GM18868 (cell line): ENCODE results near the gene SH3TC1.

Experiments
- ATAC-seq: cut with Tn5 transposase; IDR thresholded peaks from one replicate; pipeline ENCODE4 v1.9.1; 2021; ENCODE audit warnings: mild to moderate bottlenecking, moderate library complexity; ENCODE audit not compliant: unreplicated experiment

SH3TC1 gene

DNA sequence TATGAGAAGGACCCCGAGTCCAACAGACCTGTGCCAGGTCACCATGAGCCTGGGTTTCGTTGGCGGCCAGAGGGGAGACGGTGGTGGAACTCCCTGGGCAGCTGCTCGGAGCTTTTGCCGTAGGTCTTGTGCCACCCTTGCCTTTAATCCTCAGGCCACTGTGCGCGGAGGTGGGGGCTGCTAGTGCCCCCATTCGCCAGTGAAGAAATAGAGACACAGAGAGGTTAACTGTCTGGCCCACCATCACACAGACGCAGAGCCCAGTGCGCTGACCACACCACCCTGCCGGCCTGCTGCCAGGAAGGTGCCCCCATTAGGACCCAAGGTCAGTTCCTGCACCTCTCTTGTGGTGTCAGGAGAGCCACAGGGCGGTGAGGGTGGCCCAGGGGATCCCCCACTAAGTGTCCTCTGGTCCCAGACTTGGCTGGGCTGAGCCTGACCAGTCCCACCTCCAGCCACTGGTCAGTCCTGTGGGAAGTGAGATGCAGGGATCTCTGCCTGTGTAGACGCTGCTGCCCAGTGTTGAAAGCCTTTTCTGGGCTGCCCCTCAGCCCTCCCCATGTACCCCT lies 42.2 kb downstream of the SH3TC1 start:
- no peak for ATAC-seq

DNA sequence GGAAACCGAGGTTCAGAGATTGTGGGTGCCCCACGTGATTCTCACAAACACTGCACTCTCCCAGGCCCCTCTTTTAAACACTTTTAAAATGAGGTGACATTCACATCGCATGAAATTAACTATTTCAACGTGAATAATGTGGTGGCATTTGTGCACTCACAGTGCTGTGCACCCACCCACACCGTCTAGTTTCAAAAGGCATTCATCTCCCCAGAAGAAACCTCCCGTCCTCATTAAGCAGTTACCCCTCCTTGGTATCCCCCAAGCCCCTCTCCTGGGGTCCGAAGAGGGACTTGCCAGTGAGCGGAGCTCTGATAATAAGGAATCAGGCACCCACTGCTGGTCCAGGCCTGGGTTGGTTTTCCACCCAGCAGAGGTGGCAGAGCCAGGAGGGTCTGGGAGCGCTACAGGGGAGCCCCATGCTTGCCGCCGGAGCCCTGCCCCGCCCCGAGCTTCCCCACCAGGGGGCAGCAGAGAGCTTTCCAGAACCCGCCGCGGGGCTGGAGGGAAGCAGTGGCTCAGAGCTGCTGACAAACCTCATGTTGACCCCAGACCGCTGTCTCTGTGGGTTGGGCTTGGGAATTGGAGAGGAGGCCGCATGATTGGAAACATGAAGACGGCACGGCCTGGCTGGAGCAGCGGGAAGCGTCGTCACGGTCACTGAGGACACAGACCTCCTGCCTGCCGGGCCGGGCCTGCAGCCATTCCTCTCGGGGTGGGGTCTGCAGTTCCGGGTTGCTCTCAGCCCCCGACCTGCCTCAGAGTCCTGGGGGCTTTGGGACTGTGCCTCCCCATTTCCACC lies 43.0 kb downstream of the SH3TC1 start:
- peak; percentile 75 for ATAC-seq

DNA sequence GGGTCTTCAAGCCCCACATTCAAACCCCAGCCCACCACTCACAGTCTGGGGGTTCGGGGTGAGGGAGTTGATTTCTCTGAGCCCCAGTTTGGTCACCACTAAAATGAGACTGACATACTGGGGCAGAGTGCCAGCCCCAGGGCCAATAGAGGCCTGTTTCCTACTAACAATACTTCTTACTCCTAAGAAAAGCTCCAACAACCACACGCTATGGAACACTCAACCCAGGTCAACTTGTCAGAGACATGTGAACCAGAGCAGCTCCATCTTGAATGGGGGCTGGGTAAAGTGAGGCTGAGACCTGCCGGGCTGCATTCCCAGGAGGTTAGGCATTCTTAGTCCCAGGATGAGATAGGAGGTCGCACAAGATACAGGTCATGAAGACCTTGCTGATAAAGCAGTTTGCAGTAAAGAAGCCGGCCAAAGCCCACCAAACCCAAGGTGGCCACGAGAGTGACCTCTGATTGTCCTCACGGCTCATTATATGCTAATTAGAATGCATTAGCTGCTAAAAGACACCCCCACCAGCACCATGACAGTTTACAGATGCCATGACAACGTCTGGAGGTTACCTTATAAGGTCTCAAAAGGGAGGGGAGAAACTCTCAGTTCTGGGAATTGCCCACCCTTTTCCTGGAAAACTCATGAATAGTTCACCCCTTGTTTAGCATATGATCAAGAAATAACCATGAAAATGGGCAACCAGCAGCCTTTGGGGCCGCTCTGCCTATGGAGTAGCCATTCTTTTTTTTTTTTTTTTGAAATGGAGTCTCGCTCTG lies 43.9 kb downstream of the SH3TC1 start:
- ATAC-seq: no peak

DNA sequence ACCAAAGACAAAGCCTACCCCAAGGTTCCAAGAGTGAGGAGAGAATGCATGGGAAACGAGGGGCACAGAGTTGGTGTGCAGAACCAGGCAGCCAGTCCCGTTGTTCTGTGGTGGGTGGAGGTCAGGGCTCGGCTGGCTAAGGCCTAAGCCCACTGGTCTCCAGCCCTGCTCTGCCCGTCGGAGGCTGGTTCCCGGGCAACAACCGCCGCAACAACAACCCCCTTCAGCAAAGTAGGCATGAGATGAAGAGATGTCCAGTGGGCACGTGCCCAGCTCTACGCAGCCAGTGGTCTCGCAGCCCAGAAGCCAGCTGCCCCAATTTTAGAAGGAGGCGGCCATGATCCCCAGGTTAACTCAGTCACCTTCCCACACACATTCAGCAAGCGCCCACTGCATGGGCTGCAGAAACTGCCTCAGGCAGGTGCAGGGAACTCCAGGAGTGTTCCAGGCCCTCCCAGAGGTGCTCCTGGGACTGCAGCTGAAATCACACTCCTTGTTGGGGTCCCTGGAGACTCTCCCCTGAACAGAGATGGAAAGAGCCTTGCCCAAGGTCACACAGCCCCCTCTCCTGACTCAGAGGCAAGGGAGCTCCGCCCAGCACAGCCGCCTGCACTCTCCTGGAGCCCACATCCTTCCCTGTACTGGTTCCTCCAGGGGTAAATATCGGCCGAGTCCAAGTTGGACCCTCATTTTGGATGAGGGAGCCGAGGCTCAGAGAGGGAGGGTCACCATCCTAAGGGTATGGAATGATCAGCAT lies 45.1 kb downstream of the SH3TC1 start:
- no peak for ATAC-seq

DNA sequence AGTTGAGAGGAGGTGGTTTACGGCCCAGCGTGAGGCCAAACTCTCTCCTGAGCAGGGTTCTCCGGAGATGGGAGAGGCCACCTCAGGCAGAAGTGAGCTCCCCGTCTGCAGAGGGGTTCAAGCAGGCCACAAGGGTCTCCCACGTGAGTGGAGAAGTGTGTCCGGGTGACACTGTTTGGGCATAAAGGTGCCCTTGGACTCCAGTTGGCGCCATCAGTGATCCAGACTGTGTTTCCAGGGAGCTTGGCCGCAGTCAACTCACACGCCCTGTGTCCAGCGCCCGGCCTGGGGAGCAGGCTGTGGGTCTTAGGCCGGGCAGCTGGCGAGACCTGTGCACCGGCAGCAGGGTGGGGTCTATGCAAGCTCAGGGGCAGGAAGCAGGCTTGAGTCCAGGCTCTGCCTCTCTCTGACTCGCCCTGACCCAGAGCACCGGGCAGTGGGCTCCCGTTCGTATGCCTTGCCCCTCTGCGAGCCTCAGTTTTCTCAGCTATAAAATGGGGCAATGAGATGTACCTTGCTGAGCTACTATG lies 45.9 kb downstream of the SH3TC1 start:
- no peak for ATAC-seq

DNA sequence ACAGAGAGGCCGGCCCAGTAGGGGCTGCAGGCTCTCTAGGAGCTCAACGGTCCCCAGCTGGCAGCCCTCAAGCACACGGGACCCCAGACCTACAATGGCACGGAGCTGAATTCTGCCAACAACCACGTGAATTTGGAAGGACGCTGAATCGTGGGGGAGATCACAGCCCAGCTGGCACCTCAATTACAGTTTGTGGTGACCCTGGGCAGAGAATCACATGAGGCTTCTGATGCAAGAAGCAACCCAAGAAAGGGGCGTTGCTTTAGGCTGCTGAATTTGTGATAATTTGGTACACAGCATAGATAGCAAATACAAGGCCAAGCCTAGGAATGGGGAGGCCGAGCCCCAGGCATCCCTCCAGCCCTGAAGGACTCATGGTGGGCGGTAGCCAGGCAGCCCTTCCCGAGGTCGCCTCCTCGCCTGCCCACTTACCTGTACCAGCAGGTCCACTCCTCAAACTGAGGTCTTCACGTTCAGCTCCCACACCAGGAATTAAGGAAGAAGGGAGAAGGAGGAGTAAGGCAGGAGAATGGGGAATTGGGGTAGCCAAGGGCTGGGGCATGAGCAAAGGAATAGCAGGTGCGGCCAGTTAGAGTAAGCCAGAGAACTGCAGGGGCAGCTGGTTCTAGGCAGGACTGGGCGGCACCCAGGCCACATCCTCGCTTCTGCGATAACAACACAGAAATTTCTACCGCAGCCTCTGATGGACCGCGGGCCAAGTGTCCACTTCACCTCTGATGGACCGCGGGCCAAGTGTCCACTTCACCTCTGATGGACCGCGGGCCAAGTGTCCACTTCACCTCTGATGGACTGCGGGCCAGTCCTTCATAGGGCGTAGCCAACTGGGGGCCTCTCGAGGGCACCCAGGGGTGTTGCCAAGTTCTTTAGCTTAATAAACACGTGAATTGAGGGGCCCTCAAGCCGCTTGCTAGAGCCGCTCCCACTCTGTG lies 47.1 kb downstream of the SH3TC1 start:
- ATAC-seq: no peak

DNA sequence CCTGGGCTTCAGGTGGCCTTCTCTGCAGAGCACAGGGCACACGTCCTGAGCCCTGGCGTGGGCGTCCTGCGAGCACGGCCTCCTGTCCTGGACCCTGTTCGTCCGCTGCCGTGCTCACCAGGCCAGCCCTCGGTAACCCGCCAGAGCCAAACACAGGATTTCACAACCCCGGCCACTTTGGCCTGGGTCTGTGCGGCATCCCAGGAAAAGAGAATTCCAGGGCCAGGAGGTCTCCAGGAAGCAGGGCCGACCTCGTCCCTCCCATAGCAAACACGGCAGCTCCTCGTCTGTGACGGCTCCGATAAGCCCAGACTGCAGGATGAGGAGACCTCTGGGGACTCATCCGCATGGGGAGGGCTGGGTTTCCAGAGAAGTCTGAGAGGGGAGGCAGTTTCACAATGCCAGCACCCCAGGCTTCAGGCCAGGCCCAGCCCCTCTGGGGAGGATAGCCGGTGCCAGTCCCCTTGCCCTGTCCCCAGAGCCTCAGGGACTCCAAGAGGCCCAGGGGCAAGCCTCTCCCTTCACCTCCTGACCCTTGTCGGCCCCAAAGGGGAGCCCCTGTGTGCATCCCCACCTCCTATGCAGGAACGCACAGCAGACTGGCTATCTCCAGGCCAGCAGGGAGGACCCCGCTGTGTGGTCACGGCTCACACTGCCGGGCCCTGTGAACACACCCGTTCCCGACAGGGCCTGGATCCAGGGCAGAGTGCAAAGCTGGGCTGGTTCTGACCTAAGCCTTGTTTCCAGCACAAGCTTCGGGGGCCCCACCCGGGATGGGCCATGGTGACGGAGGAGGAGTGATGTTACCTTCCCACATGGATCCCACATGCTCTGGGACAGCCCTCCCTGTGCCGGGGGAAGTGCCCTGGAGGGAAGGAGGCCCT lies 48.2 kb downstream of the SH3TC1 start:
- ATAC-seq: no peak

DNA sequence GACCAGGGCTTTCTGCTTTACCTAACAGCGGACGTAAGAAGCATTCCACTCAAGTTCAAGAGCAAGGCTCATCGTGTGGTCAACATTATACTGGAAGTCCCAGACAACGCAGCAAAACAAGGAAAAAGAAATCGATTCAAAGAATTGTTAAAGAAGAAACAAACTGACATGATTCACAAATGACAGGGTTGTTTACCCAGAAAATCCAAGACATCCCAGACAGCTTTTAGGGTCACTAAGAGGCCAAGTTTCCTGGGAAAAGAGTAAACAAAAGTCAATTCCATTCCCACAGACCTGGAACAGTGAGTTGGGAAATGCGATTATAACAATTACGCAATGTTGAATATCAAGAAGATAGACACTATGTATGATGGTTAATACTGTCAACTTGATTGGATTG lies 49.0 kb downstream of the SH3TC1 start:
- ATAC-seq: no peak

DNA sequence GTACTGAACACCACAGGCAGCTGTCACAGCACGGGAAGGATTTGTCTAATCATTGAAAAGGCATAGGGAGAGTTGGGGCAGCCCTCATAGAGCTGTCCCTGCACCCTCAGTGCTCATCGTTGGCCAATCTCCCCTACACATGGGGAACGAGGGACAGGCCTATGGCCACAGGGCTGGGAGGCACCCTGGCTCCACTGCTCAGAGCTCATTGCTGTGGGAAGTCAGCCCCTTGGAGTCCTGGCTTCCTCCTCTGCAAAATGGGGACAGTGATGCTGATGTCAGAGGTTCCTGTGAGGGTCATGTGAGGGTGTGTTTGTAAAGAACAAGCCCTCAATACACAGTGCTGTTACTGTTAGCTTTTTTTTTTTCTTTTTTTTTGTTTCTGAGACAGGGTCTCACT lies 51.1 kb downstream of the SH3TC1 start:
- no peak for ATAC-seq

DNA sequence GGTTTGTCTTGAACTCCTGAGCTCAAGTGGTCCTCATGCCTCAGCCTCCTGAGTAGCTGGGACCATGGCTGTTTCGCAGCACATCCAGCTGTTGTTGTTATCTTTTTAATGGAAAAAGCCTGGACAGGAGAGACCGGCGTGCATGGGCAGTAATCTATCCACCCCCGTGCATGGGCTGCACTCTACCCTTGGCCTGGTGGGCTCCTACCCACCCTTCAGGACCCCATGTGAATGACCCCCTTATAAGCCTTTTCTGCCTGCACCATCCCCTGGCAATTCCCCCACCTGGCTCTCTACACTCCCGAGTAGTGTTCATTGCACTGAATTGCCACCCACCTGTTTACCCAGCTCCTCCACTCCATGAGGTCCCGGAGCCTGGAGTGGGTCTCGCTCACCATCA lies 51.5 kb downstream of the SH3TC1 start:
- ATAC-seq: no peak

DNA sequence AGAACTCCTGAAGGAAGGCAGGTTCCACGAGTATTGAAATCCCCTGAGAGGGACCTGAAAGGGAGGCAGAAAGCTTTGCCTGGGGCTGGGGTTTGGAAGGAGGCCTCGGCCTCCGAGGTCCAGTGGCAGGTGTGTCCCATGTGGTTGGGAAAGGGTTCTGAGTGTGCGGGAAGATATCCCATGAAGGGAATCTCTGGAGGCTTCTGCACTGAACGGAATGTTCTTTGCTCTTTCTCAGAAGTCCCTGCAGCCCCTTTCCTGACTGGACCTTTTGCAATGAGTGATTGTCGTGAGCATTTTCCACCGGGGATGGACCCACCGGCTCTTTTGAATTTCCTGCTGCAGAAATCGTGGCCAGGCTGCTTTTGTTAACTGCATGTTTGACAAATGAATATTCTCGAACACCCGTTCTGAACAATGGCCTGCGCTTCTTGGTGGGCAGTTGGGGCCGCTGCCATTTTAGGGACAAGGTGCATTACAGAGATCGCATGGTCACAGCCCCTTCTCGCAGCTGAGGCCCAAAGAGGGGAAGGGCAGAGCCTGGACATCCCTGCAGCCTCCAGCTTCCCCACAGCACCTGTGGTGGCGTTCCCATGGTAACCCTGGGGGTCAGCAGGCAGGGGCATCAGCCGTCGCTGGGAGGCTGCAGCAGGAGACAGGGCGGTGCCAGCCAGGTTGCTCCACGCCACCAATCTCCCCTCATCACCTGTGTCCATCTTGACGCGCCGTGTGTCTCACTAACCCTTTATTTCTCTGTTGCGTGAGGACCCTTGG lies 52.2 kb downstream of the SH3TC1 start:
- no peak for ATAC-seq

DNA sequence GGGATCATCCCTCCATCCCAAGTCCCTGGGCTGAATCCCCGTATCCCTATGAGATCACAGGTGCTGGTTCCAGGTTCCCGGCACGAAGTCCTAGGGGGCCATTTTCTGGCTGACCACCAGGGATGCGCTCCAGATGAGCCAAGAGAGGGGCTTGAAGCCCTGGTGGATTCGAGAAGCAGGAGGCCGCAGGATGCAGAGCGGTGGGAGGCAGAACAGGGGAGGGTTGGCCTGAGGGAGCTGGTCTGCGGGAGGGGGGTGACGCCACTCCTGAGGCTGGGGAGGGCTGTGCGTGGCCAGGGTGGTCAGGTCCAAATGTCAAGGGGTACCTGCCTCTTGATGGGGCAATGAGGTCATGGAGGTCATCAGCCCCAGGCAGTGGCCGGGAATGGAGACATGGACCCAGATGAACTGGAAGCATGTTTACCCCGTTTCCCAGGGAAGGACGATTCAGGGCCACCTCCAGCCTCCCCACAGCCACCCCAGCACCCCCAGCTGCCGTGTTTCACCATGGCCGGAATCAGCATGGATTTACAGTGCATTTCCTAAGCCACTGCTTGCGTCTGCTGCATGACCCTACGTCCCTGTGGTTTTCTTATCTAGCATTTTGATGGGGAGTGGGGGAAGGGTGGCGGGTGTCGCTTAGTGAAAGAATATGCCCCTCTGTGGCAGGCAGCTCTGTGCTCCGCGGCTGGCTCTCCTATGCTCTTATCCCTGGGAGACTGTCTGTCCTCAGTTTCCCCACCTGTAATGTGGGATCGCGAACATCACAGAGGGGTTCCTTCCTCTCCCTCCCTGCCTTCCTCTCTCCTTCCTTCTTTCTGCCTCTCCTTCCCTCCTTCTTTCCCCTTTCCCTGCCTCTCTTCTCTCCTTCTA lies 53.4 kb downstream of the SH3TC1 start:
- ATAC-seq: no peak

DNA sequence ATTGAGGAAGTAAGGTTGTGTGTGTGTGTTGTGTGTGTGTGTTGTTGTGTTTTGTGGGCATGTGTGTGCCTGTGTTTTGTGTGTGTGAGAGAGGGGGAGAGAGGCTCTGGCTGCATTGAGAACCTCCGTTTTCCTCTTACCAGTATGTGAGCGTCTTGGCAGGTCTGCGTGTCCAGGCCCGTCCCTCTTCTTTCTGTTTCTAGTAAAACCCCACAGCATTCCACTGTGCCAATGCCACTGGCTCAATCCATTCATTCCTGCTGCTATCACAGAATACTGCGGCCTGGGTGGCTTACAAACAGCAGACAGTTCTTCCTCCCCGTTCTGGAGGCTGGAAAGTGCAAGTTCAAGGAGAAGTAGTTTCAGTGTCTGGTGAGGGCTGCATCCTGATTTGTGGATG lies 55.0 kb downstream of the SH3TC1 start:
- ATAC-seq: no peak

DNA sequence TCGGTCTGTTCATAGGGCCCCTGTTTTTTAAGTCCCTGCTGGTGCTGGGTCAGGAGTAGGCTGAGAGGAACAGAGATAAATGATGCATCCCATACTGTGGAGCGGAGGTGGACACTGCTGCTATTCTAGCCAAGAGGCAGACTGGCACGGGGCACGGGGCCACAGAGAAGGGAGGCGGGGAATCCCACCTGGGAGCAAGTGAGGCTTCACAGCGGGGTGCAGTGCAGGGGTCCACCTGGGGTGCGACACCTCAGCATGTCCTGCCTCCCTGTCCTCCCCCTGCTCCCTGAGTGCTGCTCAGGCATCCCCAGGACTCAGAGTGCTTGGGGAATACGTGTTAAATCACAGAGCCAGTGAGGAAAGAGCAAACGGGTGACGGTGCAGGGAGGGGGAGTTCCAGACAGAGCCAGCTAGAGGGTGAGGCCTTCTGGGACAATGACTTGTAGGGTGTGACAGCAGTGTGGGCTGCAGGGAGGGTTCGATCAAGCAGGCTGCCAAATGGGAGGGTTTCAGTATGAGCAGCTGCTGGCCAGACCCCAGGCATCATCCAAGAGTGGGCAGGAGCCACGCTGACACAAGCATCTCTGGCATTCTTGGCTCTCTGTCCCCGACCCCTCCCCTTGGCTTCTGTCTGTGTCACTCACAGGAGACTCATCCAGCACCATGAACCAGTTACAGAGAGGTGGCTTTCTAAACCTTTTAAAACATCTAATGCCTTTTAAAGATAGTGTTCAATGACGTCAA lies 56.8 kb downstream of the SH3TC1 start:
- ATAC-seq: no peak

DNA sequence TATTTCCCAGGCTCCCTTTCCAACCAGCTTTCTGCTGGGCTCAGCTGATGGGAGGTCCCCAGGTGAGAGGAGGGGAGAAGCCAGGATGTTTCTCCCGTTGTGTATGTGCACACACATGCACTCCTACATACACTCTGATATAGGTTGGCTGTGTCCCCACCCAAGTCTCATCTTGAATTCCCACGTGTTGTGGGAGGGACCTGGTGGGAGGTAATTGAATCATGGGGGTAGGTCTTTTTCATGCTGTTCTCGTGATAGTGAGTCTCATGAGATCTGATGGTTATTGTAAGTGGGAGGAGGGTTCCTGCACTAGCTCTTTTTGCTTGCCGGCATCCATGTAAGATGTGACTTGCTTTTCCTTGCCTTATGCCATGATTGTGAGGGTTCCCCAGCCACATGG lies 58.8 kb downstream of the SH3TC1 start:
- ATAC-seq: no peak

DNA sequence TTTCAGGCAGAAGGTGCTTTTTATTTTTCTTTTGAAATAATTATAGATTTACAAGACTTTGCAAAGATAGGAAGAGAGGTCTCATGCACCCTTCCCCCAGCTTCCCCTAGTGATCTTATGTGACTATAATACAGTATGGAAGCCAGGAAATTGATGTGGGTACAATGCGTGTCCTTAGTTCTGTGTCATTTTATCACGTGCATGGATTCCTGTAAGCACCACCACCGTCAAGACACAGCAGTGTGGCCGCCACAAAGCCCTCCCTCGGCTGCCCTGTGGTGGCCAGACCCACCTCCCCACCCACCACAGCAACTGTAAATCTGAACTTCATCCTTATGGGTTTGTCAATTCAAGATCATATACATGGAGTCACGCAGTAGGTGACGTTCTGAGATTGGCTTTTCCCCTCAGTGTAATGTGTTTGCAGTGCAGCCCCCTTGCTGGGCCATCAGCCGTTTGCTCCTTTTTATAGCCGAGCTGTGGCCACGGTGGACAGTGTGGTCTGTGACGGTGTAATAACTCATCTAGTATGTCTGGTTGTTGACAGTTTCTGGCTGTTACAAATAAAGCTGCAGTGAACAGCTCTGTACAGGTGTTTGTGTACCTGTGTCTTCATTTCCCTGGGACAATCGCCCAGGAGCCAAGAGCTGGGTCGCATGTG lies 59.6 kb downstream of the SH3TC1 start:
- ATAC-seq: no peak
